ENCODE results near the gene HDGFL2.
"Not testable (repeated sequence)": the region's sequence is repeated elsewhere in the genome, so short reads cannot be mapped to it uniquely, and the experiment has no call there.

The HDGFL2 gene

GRCh38 chr19:4521170-4521887, 49.2 kb downstream of the HDGFL2 start:
- H3K4me3 ChIP-seq (replicated peaks; ENCODE audit: low read depth, low read length): no peak overlapping the region
- no peak for TF ChIP-seq CTCF (IDR thresholded peaks at IDR 0.05; ENCODE audit: low read length, missing control alignments)
- no peak for DNase-seq (ENCODE audit: low read depth)

- H3K4me3 ChIP-seq (replicated peaks; ENCODE audit: low read depth, low read length): no peak overlapping the region
- DNase-seq (ENCODE audit: low read depth): no peak
- TF ChIP-seq CTCF (IDR thresholded peaks at IDR 0.05; ENCODE audit: low read length, missing control alignments): no peak
Measured at GRCh38 chr19:4521888-4522242, 49.8 kb downstream of the HDGFL2 start.

GRCh38 chr19:4522291-4523002, 50.4 kb downstream of the HDGFL2 start:
- H3K4me3 ChIP-seq (replicated peaks; ENCODE audit: low read depth, low read length): no peak overlapping the region
- TF ChIP-seq CTCF (IDR thresholded peaks at IDR 0.05; ENCODE audit: low read length, missing control alignments): no peak
- no peak for DNase-seq (ENCODE audit: low read depth)

GRCh38 chr19:4523306-4524110, 51.4 kb downstream of the HDGFL2 start:
- TF ChIP-seq CTCF (IDR thresholded peaks at IDR 0.05; ENCODE audit: low read length, missing control alignments): peak; percentile 76
- DNase-seq (ENCODE audit: low read depth): peak; percentile 49

GRCh38 chr19:4524808-4525562, 52.9 kb downstream of the HDGFL2 start:
- no peak overlapping the region for H3K4me3 ChIP-seq (replicated peaks; ENCODE audit: low read depth, low read length)
- peak; percentile 58 for DNase-seq (ENCODE audit: low read depth)
- TF ChIP-seq CTCF (IDR thresholded peaks at IDR 0.05; ENCODE audit: low read length, missing control alignments): peak; percentile 90

More at GRCh38 chr19:4523306-4524110, 51.4 kb downstream of the HDGFL2 start:
- no peak overlapping the region for H3K4me3 ChIP-seq (replicated peaks; ENCODE audit: low read depth, low read length)

- TF ChIP-seq CTCF (IDR thresholded peaks at IDR 0.05; ENCODE audit: low read length, missing control alignments): no peak
- no peak for DNase-seq (ENCODE audit: low read depth)
- H3K4me3 ChIP-seq (replicated peaks; ENCODE audit: low read depth, low read length): no peak overlapping the region
Measured at GRCh38 chr19:4525563-4526002, 53.5 kb downstream of the HDGFL2 start.

GRCh38 chr19:4527377-4527776, 55.3 kb downstream of the HDGFL2 start:
- H3K4me3 ChIP-seq (replicated peaks; ENCODE audit: low read depth, low read length); DNase-seq (ENCODE audit: low read depth): not testable (repeated sequence)

Measured in fibroblast of pulmonary artery (primary cell).